ENCODE measurements around the gene MB21D2. TPM values are rescaled to one million over a fixed set of nuclear protein-coding genes. Genes with fewer than 3 reads are reported as not detected.

The MB21D2 gene
- total and polyA plus RNA-seq, 2 of the 8 experiments (the other 6 are each of a cell fraction or from before 2014, with no cell fraction given) = 10.0 to 21.0 TPM

DNA sequence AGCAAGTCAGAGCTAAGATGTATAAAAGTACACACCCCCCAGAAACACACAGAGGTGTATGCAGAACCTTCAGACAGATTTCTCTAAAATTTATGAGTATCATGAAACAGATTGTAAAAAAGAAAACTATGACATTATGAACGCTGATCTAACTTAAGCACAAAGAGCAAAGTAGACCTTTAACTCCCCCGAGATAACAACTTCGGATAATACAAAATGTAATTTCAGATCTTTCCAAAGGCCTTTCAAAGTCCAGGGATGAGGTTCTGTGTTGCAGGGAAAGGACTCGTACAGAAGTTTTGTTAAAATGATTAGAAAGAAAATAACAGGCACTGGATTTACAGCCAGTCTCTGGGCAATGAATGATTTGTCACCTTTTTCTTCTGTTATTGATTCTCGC is 97.5 kb downstream of the MB21D2 start:
- CTCF ChIA-PET (ENCODE audit: partially characterized antibody) = interaction anchor here (0.9 to 3.5 kb wide), 4 partner anchors 95 to 306 kb away, joined by 4 to 20 read pairs (median 6); no protein-coding TSS in a partner anchor
- no peak for TF ChIP-seq YY1 (IDR thresholded peaks at IDR 0.05; ENCODE audit: low read depth, low read length)
- TF ChIP-seq SP2 (IDR thresholded peaks at IDR 0.05; ENCODE audit: low read length) = no peak
- no peak for FAIRE-seq

More for the DNA sequence above, 97.5 kb downstream of the MB21D2 start:
- Histone ChIP-seq H3K18ac (ENCODE audit: extremely low read depth, low read length) (no peak overlapping the region), H4K20me1 (replicated peaks in 1 of 2; ENCODE audit: control insufficient read depth in 1 of 2, insufficient read depth in 2 of 2, low read length in 2 of 2) (peaks cover 2 to 3% of the 10 kb centered on the region in 2 experiments), H3K27me3 (replicated peaks in 1 of 4; ENCODE audit: control insufficient read depth in 3 of 4, extremely low read depth in 1 of 4, insufficient read depth in 3 of 4, low read length in 3 of 4) (no peaks in the 10 kb centered on the region), H3K23me2 (ENCODE audit: low read depth, low read length) (no peaks in the 10 kb centered on the region), H3K56ac (replicated peaks; ENCODE audit: insufficient read length, low read depth, low read length) (no peak overlapping the region), H3K23ac (ENCODE audit: insufficient read length) (no peak overlapping the region), H2BK5ac (ENCODE audit: low read depth, low read length) (no peak overlapping the region), H3K27ac (ENCODE audit: low read depth, low read length) (no peak overlapping the region), H3K4ac (replicated peaks; ENCODE audit: insufficient read length, low read depth, low read length) (no peak overlapping the region), H2BK12ac (ENCODE audit: low read depth, low read length) (no peak overlapping the region), H3K79me1 (ENCODE audit: low read depth, low read length) (peaks cover 5% of the 10 kb centered on the region), H3K9ac (replicated peaks in 1 of 4; ENCODE audit: extremely low read depth in 1 of 4, low read depth in 3 of 4, low read length in 3 of 4) (no peak overlapping the region), H3K4me2 (ENCODE audit: insufficient read depth in 1 of 2, low read depth in 2 of 2, low read length in 2 of 2) (no peak overlapping the region), H4K91ac (replicated peaks; ENCODE audit: insufficient read length, low read length) (no peak overlapping the region), H2BK20ac (ENCODE audit: low read length) (no peak overlapping the region), H3K4me1 (replicated peaks in 1 of 4; ENCODE audit: control insufficient read depth in 3 of 4, insufficient read depth in 4 of 4, low read length in 3 of 4) (peaks cover 2 to 9% (median 3%) of the 10 kb centered on the region in 4 experiments; a peak in 5 of 7 replicates), H2BK15ac (ENCODE audit: low read length) (no peak overlapping the region), H4K8ac (ENCODE audit: extremely low read depth, insufficient read depth, low read length) (no peak overlapping the region), H3K36me3 (ENCODE audit: control insufficient read depth in 2 of 4, insufficient read depth in 4 of 4, low read length in 3 of 4) (no peaks in the 10 kb centered on the region), H4K5ac (ENCODE audit: insufficient read length, low read depth, low read length) (no peak overlapping the region), H2BK120ac (replicated peaks; ENCODE audit: low read depth, low read length) (no peak overlapping the region), H2AK5ac (ENCODE audit: low read depth, low read length) (no peak overlapping the region), H3K79me2 (ENCODE audit: control insufficient read depth in 1 of 2, insufficient read depth in 2 of 2, low read length in 2 of 2) (peaks cover 0 to 61% of the 10 kb centered on the region in 2 experiments; a peak in 2 of 4 replicates), H2AFZ (ENCODE audit: low read length) (no peak overlapping the region), H3K14ac (ENCODE audit: insufficient read length) (no peak overlapping the region), H3K9me3 (ENCODE audit: insufficient read depth in 2 of 2, low read depth in 1 of 2, low read length in 1 of 2) (no peaks in the 10 kb centered on the region), H3K4me3 (ENCODE audit: extremely low read depth in 1 of 4, insufficient read depth in 2 of 4, low read depth in 3 of 4, low read length in 4 of 4) (no peak overlapping the region)
- WGBS, 2 experiments (ENCODE audit: extremely low coverage in 1 of 2, insufficient coverage in 1 of 2, insufficient read length in 1 of 2, insufficient replicate concordance in 2 of 2, low coverage in 1 of 2, low lambda C conversion rate in 2 of 2, missing lambda C conversion rate in 1 of 2) = 93% methylated on average over 5 of the region's 5 CpGs; no CpG with 5 or more reads in 1 of the 2 experiments
- POLR2A ChIA-PET (ENCODE audit: partially characterized antibody) = interaction anchor here (0.6 kb wide), 1 partner anchor 729 kb away, joined by 3 read pairs; no protein-coding TSS in a partner anchor
- no peak for DNase-seq (ENCODE audit: low read depth in 1 of 2, low spot score in 2 of 2)

Measured in H1 (cell line).